T-helper 1 cell (primary cell): ENCODE measurements around the gene ELANE.

Source experiments
- DNase-seq, 5 donors: peaks; one replicate each; pipeline ENCODE4 v3.0.0-alpha.2; 2012 to 2020
- total RNA-seq, 4 donors: gene quantifications; one replicate each; lab custom pipeline; 2026; lab: John Stamatoyannopoulos, UW

The ELANE gene
- 0 to 0.08 (median 0) reads per million in 4 donors for total RNA-seq

DNA sequence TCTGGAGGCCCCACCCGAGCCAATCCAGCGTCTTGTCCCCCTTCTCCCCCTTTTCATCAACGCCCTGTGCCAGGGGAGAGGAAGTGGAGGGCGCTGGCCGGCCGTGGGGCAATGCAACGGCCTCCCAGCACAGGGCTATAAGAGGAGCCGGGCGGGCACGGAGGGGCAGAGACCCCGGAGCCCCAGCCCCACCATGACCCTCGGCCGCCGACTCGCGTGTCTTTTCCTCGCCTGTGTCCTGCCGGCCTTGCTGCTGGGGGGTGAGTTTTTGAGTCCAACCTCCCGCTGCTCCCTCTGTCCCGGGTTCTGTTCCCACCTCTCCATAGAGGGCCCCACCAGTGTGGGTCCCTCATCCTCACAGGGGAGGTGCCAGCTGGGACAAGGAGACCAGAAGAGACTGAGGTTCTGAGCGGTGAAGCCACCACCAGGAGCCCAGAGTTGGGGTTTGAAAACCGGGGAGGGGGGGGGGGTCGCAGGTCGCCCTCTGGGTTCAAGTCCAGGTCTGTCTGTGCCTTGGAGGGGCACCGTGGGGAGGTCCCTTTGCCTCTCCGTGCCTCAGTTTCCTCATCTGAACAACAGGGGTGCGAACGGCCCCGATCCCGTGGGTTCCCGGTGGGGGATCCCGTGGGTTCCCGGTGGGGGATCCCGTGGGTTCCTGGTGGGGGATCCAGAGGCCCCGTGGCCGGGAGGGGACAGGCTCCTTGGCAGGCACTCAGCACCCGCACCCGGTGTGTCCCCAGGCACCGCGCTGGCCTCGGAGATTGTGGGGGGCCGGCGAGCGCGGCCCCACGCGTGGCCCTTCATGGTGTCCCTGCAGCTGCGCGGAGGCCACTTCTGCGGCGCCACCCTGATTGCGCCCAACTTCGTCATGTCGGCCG, at the start of gene ELANE:
TSS of gene ELANE (plus strand) at position 168 of the 878 bp plus-strand sequence. CDS start at position 194, 26 bp downstream.
- DNase-seq = no peak

DNA sequence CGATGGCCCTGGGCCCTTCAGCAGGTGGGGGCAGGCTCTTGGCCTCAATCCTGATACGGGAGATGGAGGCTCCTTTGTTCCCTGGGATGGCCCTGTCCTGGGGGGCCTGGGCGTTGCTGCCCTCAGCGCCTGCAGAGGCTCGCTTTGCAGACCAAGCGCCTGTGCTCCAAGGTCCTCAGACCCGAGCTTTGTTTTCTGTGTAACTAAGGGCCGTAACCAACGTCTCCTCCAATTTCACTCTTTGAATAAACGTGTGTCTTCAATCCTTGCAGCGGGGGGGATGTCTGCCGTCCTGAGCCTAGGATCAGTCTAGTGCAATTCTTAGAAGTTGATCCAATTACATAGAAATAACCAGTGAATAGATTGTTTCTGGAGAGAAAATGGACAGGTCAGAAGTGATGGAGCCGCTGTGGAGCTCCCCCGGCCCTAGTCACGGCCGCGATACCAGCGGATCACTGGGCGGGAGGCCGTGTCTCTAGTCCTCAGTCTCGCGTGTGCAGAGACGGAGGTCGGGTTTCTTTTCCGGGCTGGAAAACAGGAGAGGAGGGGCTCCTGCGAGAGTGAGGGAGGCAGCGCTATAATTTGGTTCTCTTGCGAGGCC, 49.5 kb upstream of the ELANE start:
- no peak for DNase-seq

DNA sequence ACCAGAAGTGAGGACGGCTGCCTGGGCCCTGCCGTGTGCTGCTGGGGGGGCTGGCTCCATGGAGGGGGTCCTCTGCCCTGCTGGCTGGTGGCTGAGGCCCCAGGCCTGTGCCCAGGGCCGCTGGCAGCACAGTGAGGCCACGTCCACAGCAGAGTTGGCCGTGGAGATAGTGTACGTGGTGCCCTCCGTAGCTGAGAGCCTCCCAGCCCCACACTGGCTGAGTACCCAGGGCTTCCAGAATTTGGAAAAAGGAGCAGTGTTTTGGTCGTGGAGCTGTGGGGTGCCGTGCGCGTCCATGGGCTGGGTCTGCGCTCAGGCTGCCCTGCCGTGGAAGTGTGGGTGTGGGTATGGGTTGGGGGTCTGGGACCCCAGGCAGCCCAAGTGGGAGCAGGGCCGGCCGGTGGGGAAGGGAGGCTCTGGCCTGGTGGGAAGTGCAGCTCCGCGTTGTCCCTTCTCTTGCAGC, 49.0 kb upstream of the ELANE start:
- DNase-seq = no peak

DNA sequence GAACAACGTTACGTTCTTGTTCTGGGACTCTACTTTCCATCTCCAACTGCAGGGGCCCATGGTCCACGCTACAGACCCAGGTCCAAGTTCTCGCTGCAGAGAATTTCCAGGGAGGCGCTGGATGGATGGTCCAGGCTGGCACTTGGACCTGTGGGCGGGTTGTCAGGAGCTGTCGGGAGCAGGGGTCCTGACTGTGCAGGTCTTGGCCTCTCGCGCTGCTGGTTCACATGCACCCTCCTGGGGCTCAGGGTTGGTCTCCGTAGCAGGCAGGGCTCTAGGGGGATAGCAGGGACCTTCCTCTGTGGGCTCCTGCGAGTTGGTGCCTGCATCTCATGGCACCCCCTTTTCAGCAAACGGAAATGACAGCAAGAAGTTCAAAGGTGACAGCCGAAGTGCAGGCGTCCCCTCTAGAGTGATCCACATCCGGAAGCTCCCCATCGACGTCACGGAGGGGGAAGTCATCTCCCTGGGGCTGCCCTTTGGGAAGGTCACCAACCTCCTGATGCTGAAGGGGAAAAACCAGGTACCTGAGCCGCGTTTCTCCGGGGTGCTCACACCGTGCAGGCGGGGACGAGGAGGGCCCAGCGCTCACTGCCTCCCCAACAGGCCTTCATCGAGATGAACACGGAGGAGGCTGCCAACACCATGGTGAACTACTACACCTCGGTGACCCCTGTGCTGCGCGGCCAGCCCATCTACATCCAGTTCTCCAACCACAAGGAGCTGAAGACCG, 48.3 kb upstream of the ELANE start:
- no peak for DNase-seq

DNA sequence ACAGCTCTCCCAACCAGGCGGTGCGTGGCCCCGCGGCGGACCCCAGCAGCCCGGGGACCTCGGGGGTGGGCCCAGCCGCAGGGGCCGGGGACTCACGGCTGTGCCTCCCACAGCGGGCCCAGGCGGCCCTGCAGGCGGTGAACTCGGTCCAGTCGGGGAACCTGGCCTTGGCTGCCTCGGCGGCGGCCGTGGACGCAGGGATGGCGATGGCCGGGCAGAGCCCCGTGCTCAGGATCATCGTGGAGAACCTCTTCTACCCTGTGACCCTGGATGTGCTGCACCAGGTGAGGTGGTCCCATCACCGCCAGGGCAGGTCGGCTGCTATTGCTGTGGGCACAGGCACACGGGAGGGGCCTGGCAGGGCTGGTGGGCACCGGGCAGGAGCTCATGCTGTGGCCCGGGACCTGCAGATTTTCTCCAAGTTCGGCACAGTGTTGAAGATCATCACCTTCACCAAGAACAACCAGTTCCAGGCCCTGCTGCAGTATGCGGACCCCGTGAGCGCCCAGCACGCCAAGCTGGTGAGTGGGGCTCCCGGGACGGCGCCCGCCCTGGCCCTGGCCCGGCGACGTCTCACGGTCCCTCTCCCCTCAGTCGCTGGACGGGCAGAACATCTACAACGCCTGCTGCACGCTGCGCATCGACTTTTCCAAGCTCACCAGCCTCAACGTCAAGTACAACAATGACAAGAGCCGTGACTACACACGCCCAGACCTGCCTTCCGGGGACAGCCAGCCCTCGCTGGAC, 47.5 kb upstream of the ELANE start:
- no peak for DNase-seq

DNA sequence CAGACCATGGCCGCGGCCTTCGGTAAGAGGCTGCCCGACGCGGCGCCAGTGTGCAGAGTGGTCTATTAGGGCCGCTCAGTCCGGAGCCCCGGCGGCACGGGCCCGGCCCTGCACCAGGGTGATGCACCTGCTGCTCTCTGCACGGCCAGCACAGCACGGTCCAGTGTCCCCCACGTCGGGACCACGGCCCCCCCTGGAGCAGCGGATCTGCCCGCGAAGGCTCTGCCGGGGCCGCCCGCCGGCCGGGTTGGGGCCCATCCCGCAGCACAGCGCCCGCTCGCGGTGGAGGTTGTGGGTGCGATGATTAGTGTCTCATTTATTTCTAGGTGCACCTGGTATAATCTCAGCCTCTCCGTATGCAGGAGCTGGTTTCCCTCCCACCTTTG, 46.9 kb upstream of the ELANE start:
- DNase-seq = no peak

DNA sequence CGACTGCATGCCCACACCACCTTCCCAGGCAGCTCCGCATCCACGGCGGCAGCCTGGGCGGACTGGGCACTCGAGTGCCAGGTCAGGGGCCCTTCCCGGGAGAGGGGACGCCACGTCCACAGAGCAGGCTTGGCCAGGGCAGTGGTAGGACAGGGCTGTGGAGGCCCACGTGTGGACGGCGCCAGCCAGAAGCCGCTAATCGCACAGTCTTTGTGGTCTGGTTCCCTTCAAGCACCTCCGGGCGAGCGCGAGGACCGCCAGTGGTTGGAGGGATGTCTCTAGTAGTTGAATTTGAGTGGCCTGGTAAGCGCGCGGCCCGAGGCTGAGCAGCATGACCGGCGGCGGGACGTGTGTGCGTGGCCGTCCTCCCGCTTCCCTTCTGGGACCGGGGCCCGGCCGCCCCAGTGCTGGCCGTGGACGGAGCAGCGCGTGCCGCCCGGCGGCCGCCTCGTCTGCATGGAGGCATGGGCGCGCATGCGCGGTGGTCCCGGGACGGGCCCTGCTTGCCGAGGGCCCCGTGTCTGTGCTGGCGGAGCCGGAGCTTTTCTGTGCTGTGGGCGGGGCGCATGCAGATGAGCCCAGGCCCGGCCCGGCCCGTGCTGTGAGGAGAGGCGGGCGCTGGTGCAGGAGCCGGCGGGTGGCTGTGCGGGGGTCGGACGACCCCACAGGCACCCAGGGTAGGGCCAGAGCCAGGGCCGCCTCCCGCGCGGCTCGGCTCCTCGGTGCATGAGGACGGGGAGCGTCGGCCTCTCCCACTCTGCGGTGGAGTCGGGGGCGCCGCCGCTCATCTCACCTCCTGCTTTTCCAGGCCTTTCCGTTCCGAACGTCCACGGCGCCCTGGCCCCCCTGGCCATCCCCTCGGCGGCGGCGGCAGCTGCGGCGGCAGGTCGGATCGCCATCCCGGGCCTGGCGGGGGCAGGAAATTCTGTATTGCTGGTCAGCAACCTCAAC, 46.2 kb upstream of the ELANE start:
- DNase-seq = no peak

DNA sequence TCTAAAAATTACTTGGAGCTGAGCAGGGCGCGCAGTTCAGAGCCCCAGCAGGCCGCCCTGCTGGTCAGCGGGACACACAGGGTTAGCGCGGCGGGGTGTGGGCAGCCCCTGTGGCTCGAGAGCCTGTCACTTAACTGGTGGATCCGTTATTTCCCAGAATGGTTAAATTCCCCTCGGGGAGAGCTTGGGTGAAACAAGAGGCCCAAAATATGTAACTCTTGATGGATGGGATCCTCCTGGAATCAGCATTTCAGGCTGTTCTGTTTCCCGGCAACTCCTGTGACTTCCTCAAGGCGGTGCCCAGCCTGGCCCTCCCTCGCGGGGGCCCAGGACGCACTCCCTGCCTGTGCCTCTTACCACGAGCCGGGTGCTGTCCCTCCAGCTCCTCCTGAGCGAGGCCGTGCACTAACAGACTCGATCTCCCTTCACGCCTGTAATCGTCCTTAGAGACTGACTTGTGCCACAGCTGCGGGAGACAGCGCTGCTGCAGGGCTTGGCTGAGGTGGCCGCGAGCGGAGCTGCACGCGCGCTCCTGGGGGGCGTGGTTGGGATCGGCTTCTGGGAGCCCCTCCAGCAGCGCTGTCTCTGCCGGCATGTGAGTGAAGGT, 45.2 kb upstream of the ELANE start:
- no peak for DNase-seq

DNA sequence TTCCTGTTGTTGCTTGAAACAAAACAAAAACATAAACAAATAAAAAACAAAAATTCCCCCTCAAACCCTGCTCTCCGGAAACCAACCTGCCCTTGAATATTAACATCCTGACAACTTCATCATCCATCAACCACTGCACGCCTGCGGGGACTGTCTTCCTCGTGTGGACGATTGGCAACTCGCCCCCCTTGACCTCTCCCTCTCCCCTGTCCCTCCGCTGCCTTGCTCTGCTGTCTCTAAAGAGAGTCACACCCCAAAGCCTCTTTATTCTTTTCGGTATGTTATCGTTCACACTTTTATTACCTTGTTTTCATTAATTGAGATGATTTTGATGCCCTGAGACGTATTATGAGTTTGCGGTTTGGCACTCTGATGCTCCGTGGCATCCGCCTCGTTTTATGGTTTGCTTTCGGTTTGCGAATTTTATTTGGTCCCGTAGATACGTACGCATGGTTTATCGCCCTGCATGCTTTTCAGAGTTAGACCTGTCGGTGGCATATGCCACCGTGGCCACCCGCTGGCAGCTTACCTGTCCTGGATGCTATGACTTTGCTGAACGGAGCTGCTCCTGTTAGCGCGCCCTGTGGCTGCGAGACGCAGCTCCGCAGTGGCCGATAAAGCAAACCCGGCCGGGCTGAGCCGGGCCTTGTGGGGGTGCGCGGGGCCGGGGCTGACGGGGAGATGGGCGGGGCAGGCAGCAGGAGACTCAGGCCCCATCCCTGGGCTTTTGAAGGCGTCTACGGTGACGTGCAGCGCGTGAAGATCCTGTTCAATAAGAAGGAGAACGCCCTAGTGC, 44.3 kb upstream of the ELANE start:
- DNase-seq = no peak

DNA sequence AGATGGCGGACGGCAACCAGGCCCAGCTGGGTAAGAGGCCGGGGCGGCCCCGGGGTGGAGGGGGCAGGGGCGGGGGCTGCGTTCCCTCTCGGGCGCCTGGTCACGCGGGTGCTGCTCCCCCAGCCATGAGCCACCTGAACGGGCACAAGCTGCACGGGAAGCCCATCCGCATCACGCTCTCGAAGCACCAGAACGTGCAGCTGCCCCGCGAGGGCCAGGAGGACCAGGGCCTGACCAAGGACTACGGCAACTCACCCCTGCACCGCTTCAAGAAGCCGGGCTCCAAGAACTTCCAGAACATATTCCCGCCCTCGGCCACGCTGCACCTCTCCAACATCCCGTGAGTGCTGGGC, 43.7 kb upstream of the ELANE start:
- DNase-seq = no peak

DNA sequence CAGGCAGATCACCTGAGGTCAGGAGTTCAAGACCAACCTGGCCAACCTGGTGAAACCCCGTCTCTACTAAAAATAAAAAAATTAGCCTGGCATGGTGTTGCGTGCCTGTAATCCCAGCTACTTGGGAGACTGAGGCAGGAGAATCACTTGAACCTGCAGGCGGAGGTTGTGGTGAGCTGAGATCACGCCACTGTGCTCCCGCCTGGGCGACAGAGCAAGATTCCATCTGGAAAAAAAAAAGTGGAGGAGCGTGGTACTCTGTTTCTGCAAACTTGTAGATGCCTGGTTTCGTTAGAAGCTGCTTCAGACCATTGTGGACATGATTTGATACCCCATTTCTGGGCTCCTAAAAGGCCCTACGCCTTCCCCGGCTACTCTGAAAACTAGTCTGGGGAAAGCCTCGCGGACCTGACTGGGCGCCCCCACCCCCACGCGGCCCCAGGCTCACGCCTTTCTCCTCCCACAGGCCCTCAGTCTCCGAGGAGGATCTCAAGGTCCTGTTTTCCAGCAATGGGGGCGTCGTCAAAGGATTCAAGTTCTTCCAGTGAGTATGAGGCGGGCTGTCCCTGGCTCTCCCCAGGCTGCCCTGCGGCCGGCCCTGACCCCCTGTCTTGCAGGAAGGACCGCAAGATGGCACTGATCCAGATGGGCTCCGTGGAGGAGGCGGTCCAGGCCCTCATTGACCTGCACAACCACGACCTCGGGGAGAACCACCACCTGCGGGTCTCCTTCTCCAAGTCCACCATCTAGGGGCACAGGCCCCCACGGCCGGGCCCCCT, 41.8 kb upstream of the ELANE start:
- DNase-seq = no peak

DNA sequence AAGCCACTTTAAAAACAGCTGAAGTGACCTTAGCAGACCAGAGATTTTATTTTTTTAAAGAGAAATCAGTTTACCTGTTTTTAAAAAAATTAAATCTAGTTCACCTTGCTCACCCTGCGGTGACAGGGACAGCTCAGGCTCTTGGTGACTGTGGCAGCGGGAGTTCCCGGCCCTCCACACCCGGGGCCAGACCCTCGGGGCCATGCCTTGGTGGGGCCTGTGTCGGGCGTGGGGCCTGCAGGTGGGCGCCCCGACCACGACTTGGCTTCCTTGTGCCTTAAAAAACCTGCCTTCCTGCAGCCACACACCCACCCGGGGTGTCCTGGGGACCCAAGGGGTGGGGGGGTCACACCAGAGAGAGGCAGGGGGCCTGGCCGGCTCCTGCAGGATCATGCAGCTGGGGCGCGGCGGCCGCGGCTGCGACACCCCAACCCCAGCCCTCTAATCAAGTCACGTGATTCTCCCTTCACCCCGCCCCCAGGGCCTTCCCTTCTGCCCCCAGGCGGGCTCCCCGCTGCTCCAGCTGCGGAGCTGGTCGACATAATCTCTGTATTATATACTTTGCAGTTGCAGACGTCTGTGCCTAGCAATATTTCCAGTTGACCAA, 41.1 kb upstream of the ELANE start:
- DNase-seq = no peak

DNA sequence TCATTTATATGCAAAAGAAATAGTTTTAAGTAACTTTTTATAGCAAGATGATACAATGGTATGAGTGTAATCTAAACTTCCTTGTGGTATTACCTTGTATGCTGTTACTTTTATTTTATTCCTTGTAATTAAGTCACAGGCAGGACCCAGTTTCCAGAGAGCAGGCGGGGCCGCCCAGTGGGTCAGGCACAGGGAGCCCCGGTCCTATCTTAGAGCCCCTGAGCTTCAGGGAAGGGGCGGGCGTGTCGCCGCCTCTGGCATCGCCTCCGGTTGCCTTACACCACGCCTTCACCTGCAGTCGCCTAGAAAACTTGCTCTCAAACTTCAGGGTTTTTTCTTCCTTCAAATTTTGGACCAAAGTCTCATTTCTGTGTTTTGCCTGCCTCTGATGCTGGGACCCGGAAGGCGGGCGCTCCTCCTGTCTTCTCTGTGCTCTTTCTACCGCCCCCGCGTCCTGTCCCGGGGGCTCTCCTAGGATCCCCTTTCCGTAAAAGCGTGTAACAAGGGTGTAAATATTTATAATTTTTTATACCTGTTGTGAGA, 40.5 kb upstream of the ELANE start:
- DNase-seq = no peak

DNA sequence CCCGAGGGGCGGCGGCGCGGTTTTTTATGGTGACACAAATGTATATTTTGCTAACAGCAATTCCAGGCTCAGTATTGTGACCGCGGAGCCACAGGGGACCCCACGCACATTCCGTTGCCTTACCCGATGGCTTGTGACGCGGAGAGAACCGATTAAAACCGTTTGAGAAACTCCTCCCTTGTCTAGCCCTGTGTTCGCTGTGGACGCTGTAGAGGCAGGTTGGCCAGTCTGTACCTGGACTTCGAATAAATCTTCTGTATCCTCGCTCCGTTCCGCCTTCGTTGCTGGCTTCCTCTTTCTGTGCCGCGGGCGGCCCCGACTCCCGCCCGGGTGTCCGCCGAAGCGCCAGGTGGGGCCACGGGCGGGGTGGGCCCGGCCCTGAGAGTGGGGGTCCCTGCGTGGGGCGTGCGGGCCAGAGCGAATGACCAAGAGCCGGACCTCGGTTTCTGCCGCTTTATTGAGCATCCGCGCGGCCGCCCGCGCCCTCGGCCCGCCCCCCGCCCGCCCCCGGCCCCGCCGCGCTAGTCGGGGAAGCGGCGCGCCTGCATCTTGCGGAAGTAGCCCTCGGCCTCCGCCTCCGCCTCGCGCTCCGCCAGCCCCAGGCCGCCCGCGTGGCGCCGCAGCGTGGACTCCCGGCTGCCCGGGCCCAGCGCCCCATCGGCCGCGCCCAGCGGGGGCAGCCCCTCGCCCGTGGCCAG, 39.9 kb upstream of the ELANE start:
- DNase-seq = no peak

DNA sequence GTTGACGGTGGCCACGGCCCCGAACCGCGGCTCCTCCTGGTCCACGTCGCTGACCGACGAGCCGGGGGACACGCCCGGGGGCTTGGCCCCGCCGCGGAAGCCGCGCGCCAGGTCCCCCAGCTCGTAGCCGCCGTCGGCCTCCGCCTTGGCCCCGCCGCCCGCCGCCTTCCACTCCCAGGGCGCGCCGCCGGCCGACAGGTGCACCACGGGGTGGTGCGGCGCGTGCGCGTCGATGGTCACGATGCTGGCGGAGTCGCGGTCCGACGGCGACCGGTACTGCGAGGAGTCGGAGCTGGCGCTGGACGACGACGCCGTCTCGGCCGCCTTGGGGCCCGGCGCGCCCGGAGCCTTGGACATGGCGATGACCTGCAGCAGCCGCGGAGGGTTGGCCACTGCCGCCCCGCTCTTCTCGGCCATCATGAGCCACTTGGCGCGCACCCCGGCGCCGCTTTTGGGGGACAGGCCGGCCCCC, 39.3 kb upstream of the ELANE start:
- no peak for DNase-seq

DNA sequence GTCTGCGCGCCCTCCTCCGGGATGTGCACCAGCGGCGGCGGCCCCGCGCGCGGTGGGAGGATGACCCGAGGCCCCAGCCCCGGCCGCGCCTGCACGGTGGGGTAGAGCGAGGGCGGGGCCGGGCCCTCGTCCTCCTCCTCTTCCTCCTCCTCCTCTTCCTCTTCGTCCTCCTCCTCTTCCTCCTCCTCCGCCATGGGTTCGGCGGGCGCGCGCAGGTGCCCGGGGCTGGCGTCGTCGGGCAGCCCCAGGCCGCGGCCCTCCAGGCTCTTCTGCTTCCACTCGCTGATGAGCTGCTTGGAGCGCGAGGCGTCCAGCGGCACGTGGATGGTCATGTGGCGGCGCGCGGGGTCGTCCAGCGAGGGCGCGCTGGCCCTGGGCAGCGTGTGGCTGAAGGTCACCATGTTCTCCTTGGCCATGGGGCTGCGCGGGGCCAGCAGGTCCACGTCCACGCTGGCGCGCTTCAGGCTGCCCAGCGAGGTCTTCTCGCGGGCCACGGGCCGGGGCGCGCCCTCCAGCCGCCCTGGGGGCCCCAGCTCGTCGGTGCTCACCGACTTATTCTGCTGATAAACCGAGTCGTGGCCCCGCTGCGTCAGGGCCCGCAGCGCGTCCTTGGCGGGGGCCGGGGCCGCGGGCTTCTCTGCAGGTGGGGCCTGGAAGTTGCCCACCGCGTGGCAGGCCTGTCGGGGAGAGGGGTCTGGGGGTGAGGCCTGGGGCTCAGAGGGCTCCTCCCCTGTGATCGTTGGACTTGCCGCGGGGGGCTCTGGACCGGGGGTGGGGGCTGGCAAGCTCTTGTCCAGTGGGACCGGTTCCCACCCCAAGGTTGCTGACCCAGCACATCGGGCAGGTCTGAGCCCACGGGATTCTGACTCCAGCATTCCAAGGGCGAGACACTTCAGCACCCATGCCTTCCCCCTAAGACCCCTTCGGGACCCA, 38.6 kb upstream of the ELANE start:
- no peak for DNase-seq
